ENCODE data around the gene CPA3.

DNA sequence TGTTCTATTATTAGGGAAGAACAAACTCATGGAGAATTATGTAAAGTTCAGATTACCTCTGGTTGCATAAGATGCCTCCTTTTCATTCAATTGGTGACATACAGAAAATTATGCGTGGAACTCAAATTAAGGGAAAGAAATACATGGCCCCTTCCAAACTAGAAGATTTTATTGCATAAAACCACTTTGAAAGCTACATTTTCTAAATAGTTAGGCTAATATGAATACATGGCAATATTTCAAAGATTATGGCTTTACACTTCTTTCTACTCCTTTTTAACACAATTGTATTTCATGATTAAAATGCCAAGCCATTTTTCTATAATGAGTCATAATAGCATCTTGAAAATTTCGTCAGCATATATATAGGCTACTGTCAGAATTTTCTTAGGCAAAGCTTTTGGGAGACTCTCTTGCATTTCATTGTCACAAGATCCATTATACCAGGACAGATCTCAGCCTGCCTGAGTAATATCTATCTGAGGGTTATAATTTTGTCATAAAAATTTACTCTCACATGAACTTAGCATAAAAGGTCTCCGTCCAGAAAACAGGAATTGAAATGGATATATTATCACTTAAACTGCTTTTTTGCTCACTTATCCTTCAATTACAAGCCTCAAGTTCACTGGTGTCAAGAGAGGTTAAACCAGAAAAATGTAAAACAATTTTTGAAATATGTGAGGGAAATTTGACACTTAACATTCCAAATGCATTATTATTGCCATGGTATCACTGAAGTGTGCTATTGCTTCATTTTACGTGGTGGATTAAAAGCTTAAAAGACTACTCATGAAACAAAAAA lies 37.1 kb downstream of the CPA3 start:
- TF ChIP-seq, protein P1, sequence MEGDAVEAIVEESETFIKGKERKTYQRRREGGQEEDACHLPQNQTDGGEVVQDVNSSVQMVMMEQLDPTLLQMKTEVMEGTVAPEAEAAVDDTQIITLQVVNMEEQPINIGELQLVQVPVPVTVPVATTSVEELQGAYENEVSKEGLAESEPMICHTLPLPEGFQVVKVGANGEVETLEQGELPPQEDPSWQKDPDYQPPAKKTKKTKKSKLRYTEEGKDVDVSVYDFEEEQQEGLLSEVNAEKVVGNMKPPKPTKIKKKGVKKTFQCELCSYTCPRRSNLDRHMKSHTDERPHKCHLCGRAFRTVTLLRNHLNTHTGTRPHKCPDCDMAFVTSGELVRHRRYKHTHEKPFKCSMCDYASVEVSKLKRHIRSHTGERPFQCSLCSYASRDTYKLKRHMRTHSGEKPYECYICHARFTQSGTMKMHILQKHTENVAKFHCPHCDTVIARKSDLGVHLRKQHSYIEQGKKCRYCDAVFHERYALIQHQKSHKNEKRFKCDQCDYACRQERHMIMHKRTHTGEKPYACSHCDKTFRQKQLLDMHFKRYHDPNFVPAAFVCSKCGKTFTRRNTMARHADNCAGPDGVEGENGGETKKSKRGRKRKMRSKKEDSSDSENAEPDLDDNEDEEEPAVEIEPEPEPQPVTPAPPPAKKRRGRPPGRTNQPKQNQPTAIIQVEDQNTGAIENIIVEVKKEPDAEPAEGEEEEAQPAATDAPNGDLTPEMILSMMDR (IDR thresholded peaks at IDR 0.05; ENCODE audit: borderline replicate concordance, extremely low read depth, low read length, poor library complexity, severe bottlenecking), result no peak
- TF ChIP-seq EZH2 (IDR thresholded peaks at IDR 0.05; ENCODE audit: borderline replicate concordance, low read depth, low read length, severe bottlenecking), result no peak
